Breast epithelium (tissue), 3 donors: ENCODE results near the gene VEGFB.

Experiments
- CTCF ChIP-seq, 3 donors: fragments of 450-650 bp; IDR thresholded peaks; one replicate each; pipeline ENCODE4 v1.5.1; 2016 to 2017; ENCODE audit warnings: antibody characterized with exemption in 3 of 3, mild to moderate bottlenecking in 3 of 3, moderate library complexity in 3 of 3
- POLR2A ChIP-seq: fragments of 450-650 bp; IDR thresholded peaks from one replicate; pipeline ENCODE4 v1.6.1; 2016; ENCODE audit warnings: antibody characterized with exemption, mild to moderate bottlenecking, moderate library complexity
- POLR2AphosphoS5 ChIP-seq, 3 donors: sonication (generic); formaldehyde crosslinking; IDR thresholded peaks; one replicate each; pipeline ENCODE4 v1.6.1; 2017; ENCODE audit warnings: antibody characterized with exemption in 3 of 3

- TF ChIP-seq CTCF (IDR thresholded peaks at IDR 0.05) (no peak), POLR2A (no peak), POLR2AphosphoS5 (IDR thresholded peaks at IDR 0.05) (no peak)
Measured at GRCh38 chr11:64218628-64219353, 15.6 kb upstream of the VEGFB start.
